Suppressor macrophage treated with lipopolysaccharide for 1 hour (primary cell): ENCODE measurements around the gene SEC16A.
"Not testable (repeated sequence)": the region's sequence is repeated elsewhere in the genome, so short reads cannot be mapped to it uniquely, and the experiment has no call there.

Experiments used
- DNase-seq, 3 donors: peaks; one replicate each; pipeline ENCODE4 v3.0.0-alpha.2; 2020 to 2022

SEC16A gene

GRCh38 chr9:136418182-136419091, 64.4 kb downstream of the SEC16A start:
- DNase-seq, result no peak

GRCh38 chr9:136416914-136417313, 65.9 kb downstream of the SEC16A start:
- DNase-seq, result no peak

GRCh38 chr9:136416427-136416826, 66.4 kb downstream of the SEC16A start:
- DNase-seq, result no peak

GRCh38 chr9:136412962-136413361, 69.9 kb downstream of the SEC16A start:
- no peak for DNase-seq

- DNase-seq, result peak in 1 of 3 donors; percentile 28
Measured at GRCh38 chr9:136411378-136411777, 71.5 kb downstream of the SEC16A start.

- peak; percentile 96 to 98 (median 98) for DNase-seq
Measured at GRCh38 chr9:136410500-136411287, 72.1 kb downstream of the SEC16A start, which contains the start of the genes ENTR1 and PMPCA. TSS of gene ENTR1 (minus strand) at chr9:136410614. CDS start at chr9:136410397, 217 bp downstream. TSS of gene PMPCA (plus strand) at chr9:136410658. CDS start at chr9:136410669, 11 bp downstream.

GRCh38 chr9:136409557-136410455, 73.0 kb downstream of the SEC16A start:
- peak; percentile 25 to 52 (median 31) for DNase-seq

GRCh38 chr9:136407911-136408310, 74.9 kb downstream of the SEC16A start:
- DNase-seq, result no peak

GRCh38 chr9:136407061-136407460, 75.8 kb downstream of the SEC16A start:
- not testable (repeated sequence) for DNase-seq

GRCh38 chr9:136405904-136406303, 76.9 kb downstream of the SEC16A start:
- DNase-seq, result not testable (repeated sequence)

GRCh38 chr9:136405481-136405880, 77.4 kb downstream of the SEC16A start:
- no peak for DNase-seq

GRCh38 chr9:136404801-136405136, 78.1 kb downstream of the SEC16A start:
- DNase-seq, result no peak

- DNase-seq, result no peak
Measured at GRCh38 chr9:136403915-136404800, 78.7 kb downstream of the SEC16A start.

GRCh38 chr9:136403538-136403914, 79.3 kb downstream of the SEC16A start:
- DNase-seq, result peak in 2 of 3 donors; percentile 16 to 23

- no peak for DNase-seq
Measured at GRCh38 chr9:136402067-136402466, 80.8 kb downstream of the SEC16A start.

GRCh38 chr9:136401173-136401922, 81.5 kb downstream of the SEC16A start:
- DNase-seq, result no peak

GRCh38 chr9:136400038-136400834, 82.6 kb downstream of the SEC16A start, which contains the start of gene SNAPC4:
TSS of gene SNAPC4 (minus strand) at chr9:136400170. CDS start at chr9:136398428, 1,742 bp downstream.
- peak; percentile 92 to 97 (median 96) for DNase-seq

- peak; percentile 64 to 81 (median 72) for DNase-seq
Measured at GRCh38 chr9:136399176-136400037, 83.4 kb downstream of the SEC16A start.

- no peak for DNase-seq
Measured at GRCh38 chr9:136398286-136398685, 84.6 kb downstream of the SEC16A start.
